Measurements from ENCODE around the gene MAFG.

DNA sequence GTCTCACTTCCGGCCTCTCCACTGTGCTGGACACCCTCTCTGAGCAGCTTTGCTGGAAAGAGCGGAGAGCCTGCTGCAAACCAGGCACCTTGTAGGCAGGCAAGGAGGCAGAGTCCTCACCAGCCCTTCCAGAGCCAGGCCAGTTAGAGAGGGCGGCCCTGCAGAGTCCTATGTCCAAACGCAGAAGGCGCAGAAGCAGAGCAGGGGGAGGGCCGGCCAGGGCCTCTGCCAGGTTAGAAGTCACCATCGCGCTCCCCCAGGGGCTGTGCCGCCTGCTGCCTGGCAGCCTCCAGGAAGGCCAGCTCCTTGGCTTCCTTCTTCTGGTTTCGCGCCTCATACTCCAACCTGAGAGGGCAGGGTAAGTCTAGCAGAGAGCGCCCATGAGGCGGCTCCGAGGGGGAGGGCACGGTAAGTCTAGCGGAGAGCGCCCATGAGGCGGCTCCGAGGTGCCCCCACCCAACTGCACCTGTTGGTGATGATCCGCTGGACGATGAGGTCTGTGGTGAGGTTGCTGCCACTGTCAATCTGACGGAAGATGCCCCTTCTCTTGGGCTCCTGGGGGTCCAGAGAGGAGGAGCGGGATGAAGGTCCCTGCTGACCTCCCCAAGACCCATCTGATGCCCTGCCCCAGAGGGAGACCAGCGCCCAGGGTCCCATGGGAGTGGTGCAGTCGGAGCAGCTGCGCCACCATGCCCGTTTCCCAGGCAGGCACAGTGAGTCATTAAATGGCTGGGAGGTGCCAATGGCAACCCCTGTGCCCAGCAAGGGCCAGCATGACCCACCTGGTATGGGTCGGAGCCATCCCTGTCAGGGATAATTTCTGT lies 22.7 kb downstream of the MAFG start:
- TF ChIP-seq CTCF (optimal IDR thresholded peaks at IDR 0.05 in 1 of 3, IDR thresholded peaks at IDR 0.05 in 1 of 3, conservative IDR thresholded peaks at IDR 0.05 in 1 of 3; ENCODE audit: extremely low read depth in 1 of 3, insufficient read depth in 2 of 3, low read length in 3 of 3) (no peak), EZH2 (IDR thresholded peaks at IDR 0.05; ENCODE audit: low read length) (no peak)
